OCI-LY7 (cell line): ENCODE data around the gene GALNT7.

Experiments
- EZH2phosphoT487 ChIP-seq: fragments of 200-600 bp; sonication (generic); IDR thresholded peaks from 2 replicates; pipeline ENCODE4 v1.6.1; 2018; ENCODE audit warnings: low read depth, borderline replicate concordance, mild to moderate bottlenecking, mixed run types, antibody characterized with exemption, low read length, moderate library complexity, mixed read lengths
- TF ChIP-seq, protein P1 (sequence below): fragments of 200-600 bp; sonication (generic); conservative IDR thresholded peaks from 2 replicates; pipeline ENCODE4 v1.5.1; 2014; ENCODE audit warnings: mild to moderate bottlenecking, antibody characterized with exemption, low read length, moderate library complexity, mixed read lengths

DNA sequence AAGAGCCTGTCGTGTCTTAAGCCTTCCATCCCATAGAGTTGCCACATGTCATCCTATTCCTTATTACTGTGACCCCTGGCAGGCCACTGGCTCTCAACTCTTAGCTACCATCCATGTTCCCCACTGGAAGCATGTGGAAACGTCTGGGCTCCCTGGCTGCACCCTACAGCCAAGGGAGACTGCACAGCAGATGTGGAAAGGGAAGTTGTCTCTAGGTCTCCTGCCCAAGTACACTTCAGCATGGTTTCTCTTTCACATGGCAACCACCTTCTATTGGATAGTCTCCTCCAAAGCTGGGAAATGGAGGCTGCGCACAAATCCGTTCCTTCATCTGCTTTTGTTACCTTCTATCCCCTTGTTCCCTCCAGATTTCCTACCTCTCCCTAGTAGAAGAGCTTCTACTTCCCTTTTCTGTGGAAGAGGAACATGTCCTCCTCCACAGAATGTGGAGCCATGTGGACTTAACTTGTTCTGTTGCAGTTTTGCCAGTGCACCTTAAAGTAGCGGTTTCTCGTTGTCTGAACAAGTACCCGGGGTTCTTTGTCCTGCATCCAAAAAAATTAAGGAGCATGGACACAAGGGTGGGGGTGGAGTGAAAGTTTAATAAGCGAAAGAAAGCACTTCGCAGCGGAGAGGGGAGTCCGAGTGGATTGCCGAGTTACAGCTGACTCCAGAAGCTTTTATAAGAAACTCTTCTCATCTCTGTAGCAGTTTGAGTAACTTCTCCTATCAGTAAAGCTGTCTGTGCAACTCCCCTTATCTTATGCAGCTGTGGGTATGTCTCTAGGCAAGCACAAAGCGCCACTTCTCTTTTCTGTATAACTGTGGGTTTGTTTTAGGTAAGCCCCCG, 113.0 kb downstream of the GALNT7 start:
- TF ChIP-seq, protein P1, sequence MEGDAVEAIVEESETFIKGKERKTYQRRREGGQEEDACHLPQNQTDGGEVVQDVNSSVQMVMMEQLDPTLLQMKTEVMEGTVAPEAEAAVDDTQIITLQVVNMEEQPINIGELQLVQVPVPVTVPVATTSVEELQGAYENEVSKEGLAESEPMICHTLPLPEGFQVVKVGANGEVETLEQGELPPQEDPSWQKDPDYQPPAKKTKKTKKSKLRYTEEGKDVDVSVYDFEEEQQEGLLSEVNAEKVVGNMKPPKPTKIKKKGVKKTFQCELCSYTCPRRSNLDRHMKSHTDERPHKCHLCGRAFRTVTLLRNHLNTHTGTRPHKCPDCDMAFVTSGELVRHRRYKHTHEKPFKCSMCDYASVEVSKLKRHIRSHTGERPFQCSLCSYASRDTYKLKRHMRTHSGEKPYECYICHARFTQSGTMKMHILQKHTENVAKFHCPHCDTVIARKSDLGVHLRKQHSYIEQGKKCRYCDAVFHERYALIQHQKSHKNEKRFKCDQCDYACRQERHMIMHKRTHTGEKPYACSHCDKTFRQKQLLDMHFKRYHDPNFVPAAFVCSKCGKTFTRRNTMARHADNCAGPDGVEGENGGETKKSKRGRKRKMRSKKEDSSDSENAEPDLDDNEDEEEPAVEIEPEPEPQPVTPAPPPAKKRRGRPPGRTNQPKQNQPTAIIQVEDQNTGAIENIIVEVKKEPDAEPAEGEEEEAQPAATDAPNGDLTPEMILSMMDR, result no peak
- no peak for TF ChIP-seq EZH2phosphoT487
